Activated CD4-positive, alpha-beta T cell treated with anti-CD3 and anti-CD28 coated beads, Interleukin-2, Interleukin-6, amounts not matched to agents 100 ng/mL and 50 ng/mL, durations not matched to agents 16 hours and 8 hours (primary cell): ENCODE measurements around the gene ENTPD3.
"Not testable (repeated sequence)": the region's sequence is repeated elsewhere in the genome, so short reads cannot be mapped to it uniquely, and the experiment has no call there.

Source experiments
- DNase-seq: peaks from one replicate; pipeline ENCODE4 v3.0.0-alpha.2; 2020

The ENTPD3 gene

GRCh38 chr3:40407007-40407406 is 20.0 kb downstream of the ENTPD3 start:
- DNase-seq: no peak

- no peak for DNase-seq
Observed at GRCh38 chr3:40407611-40408010, 20.6 kb downstream of the ENTPD3 start.

- no peak for DNase-seq
Observed at GRCh38 chr3:40414270-40414669, 27.3 kb downstream of the ENTPD3 start.

GRCh38 chr3:40417845-40418543 is 31.0 kb downstream of the ENTPD3 start:
- no peak for DNase-seq

GRCh38 chr3:40422861-40423260 is 35.9 kb downstream of the ENTPD3 start:
- DNase-seq: no peak

GRCh38 chr3:40427045-40427669 is 40.2 kb downstream of the ENTPD3 start:
- no peak for DNase-seq

- DNase-seq: no peak
Observed at GRCh38 chr3:40432793-40433192, 45.8 kb downstream of the ENTPD3 start.

GRCh38 chr3:40437889-40438288 is 50.9 kb downstream of the ENTPD3 start:
- DNase-seq: no peak

- no peak for DNase-seq
Observed at GRCh38 chr3:40445062-40445461, 58.1 kb downstream of the ENTPD3 start.

GRCh38 chr3:40445880-40446279 is 58.9 kb downstream of the ENTPD3 start:
- DNase-seq: no peak

GRCh38 chr3:40450438-40450837 is 63.5 kb downstream of the ENTPD3 start:
- no peak for DNase-seq

GRCh38 chr3:40451551-40451950 is 64.6 kb downstream of the ENTPD3 start:
- no peak for DNase-seq

- DNase-seq: no peak
Observed at GRCh38 chr3:40452057-40452456, 65.1 kb downstream of the ENTPD3 start.

- DNase-seq: no peak
Observed at GRCh38 chr3:40452562-40452875, 65.5 kb downstream of the ENTPD3 start.

GRCh38 chr3:40452876-40453730 is 66.1 kb downstream of the ENTPD3 start:
- DNase-seq: peak; percentile 98

- DNase-seq: no peak
Observed at GRCh38 chr3:40453933-40454332, 66.9 kb downstream of the ENTPD3 start.

GRCh38 chr3:40455328-40455727 is 68.3 kb downstream of the ENTPD3 start:
- DNase-seq: no peak

GRCh38 chr3:40456279-40456939 is 69.4 kb downstream of the ENTPD3 start:
- no peak for DNase-seq

- DNase-seq: peak; percentile 95
Observed at GRCh38 chr3:40456940-40457823, 70.2 kb downstream of the ENTPD3 start, which contains the start of gene RPL14. TSS of gene RPL14 (plus strand) at chr3:40457339. CDS start at chr3:40457472, 133 bp downstream.

- DNase-seq: no peak
Observed at GRCh38 chr3:40458473-40458872, 71.5 kb downstream of the ENTPD3 start.

GRCh38 chr3:40460481-40460880 is 73.5 kb downstream of the ENTPD3 start:
- not testable (repeated sequence) for DNase-seq

- DNase-seq: no peak
Observed at GRCh38 chr3:40461161-40461560, 74.2 kb downstream of the ENTPD3 start.
